ENCODE data around the gene TMEM204.

The TMEM204 gene

DNA sequence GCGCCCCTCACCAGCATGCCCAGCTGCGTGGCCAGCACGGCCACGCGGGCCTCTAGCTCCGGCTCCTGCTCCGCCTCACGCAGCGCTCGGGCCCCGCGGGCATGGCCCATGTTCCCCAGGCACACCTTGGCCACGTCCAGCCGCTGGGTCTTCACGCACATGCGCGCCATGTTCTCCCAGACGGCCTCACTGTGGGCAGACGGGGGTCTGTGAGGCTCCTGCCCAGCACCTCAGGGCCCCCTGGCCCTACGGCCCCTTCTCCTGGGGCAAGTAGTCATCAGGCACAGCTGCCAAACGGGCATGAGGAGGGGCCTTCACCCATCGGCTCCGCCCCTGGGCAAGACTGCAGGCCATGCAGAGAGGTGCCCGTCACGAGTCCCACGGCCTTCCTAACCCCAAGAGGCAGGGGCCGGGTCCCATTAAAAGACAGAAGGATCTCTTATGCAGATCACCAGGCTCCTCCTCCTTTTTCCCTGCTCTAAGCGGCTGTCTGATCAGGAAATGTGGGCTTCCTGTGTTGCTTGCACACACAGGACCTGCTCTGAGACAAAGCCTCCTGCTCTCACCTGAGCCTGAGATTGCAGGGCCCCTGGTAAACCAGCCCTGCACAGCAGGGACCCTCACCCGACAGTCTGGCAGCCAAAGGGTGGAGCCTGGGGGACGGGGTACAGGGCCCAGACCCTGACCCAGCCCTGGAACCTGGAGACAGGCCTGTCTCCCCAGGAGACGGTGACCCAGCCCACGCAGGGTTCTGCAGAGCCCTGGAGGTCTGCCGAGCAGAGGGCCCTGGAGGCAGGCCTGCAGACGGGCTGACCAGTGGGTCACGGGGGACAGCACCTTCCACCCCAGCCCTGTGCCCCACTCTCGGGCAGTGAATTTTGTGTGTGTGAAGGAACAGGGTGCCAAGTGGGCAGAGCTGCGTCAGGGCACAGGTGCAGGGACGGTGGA is 6.6 kb upstream of the TMEM204 start:
- Mint-ChIP-seq H3K9me3 (no peaks in the 10 kb centered on the region), H3K27ac (peak overlapping the region; percentile 35), H3K36me3 (no peaks in the 10 kb centered on the region), H3K4me1 (peaks cover 37% of the 10 kb centered on the region), H3K27me3 (no peaks in the 10 kb centered on the region), H3K4me3 (peak overlapping the region; percentile 44)

DNA sequence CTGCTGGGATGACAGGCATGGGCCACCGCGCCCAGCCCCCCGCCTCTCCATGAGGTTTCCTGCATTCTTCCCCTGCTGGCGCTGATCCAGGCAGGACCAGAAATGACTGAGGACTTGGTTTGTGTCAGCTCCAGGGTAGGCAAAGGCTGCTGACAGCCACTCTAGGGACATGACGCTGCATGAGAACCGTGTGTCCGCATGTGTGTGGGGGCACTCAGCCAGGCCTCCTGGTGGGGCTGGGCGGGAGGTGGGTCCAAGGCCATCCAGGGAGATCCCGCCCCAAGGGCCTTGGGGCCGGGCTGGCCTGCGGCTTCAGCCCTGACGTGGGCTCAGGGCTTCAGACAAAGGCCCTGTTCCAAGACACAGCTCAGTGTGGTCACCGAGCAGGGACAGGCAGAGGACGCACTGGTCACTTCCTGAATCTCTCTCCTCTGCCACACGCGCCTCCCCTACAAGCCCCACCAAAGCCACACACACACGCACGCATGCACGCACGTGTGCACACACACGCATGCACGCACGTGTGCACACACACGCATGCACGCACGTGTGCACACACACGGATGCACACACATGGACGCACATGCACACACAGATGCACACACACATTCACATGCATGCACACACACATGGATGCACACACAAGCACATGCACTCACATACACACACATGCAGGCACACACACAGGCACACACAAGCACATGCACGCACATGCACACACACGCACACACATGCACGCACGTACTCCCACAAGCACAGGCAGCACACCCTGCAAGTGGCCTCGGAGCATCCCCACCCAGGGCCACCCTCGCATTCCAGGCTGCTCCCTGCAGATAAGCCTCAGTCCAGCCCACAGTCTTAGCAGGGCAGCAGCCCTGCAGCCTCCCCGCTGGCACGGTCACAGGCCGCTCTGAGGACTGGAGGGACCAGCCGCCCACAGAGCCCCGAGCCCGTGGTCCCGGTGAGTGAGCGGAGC is 5.3 kb upstream of the TMEM204 start:
- Mint-ChIP-seq H3K36me3 (no peaks in the 10 kb centered on the region), H3K4me3 (peak overlapping the region; percentile 60), H3K27me3 (no peaks in the 10 kb centered on the region), H3K27ac (peak overlapping the region; percentile 87), H3K9me3 (no peaks in the 10 kb centered on the region), H3K4me1 (peaks cover 44% of the 10 kb centered on the region)

DNA sequence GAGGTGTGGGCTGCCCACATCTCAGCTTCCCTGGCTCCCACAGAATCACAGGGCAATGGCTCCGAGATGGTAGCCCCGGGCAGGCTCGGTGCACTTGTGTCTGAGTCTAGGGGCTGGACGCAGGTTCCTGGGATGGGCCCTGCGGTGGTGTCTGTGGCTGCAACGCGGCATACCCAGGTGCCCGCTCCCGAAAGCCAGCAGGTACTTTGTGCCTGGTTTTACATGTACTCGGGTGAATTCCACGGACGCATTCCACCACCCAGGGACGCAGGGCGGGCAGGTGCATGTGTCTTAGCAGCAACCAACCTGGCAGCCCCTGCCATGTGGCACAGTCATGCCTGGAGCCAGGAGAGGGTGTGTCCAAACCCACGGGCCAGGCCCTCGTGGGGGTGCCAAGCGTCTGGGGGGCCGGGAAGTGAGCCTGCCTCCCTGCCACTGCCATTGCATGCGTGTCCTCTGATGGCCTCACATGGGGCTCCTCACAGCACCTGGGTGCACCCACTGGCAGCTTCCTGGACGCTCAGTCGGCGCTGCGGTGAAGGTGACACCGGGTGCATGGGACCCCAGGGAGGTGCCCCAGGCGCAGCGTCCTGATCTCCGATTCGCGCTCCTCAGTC is 4.4 kb upstream of the TMEM204 start:
- peaks cover 44% of the 10 kb centered on the region for H3K4me1 Mint-ChIP-seq
- H3K36me3 Mint-ChIP-seq: no peaks in the 10 kb centered on the region
- no peaks in the 10 kb centered on the region for H3K27me3 Mint-ChIP-seq
- H3K9me3 Mint-ChIP-seq: no peaks in the 10 kb centered on the region
- no peak overlapping the region for H3K27ac Mint-ChIP-seq
- H3K4me3 Mint-ChIP-seq: no peak overlapping the region

DNA sequence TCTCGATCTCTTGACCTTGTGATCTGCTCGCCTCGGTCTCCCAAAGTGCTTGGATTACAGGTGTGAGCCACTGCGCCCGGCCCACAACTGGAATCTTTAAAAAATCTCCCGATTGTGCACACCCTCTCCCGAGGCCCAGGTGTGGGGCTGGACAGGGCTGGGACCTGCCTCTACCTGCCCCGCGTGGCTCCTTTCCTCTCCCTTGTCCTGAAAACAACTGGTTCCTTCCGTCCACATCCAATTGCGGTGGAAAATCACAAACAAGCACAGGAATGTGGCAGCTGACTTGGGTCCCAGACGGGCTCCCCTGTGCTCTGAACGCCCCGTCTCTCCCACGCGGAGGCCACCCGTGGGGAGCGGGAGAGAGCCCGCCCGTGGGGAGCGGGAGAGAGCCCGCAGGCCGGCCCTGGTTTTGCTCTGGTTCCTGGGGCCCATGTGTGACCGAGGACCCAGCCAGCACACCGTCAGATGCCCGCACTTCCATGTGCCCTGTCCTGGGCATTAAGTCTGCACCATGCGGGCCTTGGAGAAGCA is 3.0 kb upstream of the TMEM204 start:
- Mint-ChIP-seq H3K4me3 (no peak overlapping the region), H3K36me3 (peaks cover 2% of the 10 kb centered on the region), H3K4me1 (peaks cover 51% of the 10 kb centered on the region), H3K27me3 (no peaks in the 10 kb centered on the region), H3K27ac (peak overlapping the region; percentile 79), H3K9me3 (no peaks in the 10 kb centered on the region)

DNA sequence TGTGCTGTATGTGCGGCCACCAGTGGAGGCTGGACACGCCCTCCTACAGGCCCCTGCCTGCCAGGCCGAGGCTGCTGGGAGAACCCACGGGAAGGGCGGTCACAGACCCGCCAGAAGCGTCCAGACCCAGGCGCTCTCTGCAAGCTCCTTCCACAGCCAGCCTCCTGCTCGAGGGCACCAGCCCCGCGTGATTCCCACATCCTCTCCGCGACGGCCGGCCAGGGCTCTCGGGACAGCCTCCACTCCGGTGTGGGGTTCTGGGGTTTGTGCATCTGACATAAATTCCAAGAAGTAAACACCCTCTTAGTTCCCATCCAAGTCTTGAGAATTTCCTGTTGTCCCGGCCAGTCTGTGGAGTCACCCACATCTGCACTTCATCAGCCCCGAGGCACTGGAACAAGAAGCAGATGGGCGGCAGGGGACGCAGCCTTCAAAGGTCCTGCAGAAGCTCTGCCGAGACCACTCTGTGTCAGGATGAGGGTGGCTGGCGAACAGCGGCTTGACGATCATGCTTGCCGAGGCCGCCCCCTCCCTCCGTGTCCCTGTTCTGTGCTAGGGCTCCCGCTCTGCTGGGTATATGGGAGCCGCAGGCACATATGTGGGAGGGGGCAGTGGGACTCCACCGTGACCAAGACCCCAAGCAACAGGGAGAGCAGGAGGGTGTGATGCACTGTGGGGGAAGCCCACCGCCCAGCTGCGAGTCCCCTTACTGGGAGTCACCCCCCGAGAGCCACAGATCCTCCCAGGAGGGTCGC is 2.4 kb upstream of the TMEM204 start:
- Mint-ChIP-seq H3K27me3 (no peaks in the 10 kb centered on the region), H3K4me1 (peaks cover 48% of the 10 kb centered on the region)

DNA sequence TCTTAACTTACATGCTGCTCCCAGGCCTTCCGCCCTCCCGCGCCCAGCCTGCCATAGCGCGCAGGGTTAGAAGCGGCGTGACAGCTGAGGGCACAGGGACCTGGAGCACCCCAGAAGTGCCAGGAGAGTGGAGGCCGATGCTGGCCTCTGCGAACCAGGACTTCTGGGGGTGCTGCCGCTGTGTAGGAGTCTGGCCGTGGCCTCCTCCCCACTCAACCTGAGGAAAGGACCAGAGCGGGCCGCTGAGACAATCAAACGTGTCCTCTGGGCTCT is 1.9 kb upstream of the TMEM204 start:
- Mint-ChIP-seq H3K9me3 (no peaks in the 10 kb centered on the region), H3K4me3 (no peak overlapping the region), H3K36me3 (peaks cover 2% of the 10 kb centered on the region), H3K4me1 (peaks cover 53% of the 10 kb centered on the region), H3K27me3 (no peaks in the 10 kb centered on the region), H3K27ac (no peak overlapping the region)

More for the DNA sequence above, 2.4 kb upstream of the TMEM204 start:
- no peaks in the 10 kb centered on the region for H3K9me3 Mint-ChIP-seq
- no peak overlapping the region for H3K4me3 Mint-ChIP-seq
- no peak overlapping the region for H3K27ac Mint-ChIP-seq
- peaks cover 2% of the 10 kb centered on the region for H3K36me3 Mint-ChIP-seq

DNA sequence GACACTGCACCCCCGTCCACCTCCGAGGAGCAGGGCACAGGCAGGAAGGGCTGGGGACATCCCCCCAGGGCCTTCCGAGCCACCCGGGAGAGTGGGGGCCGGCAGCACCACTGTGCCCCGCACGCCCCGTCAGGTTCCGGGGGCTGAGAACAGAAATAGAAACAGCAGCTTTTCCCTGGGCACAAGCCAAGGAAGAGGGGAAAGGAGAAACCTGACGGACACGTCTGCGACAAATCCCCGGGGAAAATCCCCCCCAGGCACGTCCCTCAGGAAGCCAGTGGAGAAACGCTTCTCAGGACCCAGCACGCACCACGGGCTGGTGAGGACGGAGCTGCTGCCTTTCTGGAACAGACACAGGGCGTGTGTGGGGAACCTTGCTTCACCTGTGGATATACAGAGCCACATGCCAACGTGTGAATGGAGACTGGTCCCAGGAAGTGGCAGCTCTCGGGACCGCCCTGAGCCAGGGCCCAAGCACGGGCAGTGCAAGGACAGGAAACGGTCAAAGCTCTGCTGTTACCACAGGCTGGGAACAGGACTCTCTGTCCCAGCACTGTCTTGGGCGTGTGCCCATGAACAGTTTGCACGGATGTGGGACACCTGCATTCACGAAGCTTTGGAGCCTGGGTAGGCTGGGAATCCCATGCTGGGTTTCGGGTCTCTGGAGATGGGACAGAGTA is 1.2 kb upstream of the TMEM204 start:
- peaks cover 53% of the 10 kb centered on the region for H3K4me1 Mint-ChIP-seq
- no peak overlapping the region for H3K27ac Mint-ChIP-seq
- peaks cover 2% of the 10 kb centered on the region for H3K36me3 Mint-ChIP-seq
- peak overlapping the region; percentile 99 for H3K4me3 Mint-ChIP-seq
- no peaks in the 10 kb centered on the region for H3K9me3 Mint-ChIP-seq
- H3K27me3 Mint-ChIP-seq: no peaks in the 10 kb centered on the region

DNA sequence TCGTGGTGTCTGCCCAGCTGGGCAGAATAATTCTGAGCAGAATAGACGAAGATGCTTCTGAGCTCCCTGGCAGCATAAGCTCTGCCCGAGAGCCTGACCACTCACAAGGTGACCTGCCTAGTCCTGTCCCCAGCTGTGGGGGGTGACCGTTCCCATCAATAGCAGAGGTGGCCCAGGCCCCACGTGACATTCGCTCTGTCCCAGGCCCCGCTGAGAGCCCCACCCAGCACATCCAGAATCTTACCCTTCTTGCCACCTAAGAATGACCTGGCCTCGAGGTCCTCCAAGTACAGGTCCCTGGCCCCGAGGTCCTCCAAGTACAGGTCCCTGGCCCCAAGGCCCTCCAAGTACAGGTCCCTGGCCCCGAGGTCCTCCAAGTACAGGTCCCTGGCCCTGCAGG is 695 bp upstream of the TMEM204 start:
- H3K27me3 Mint-ChIP-seq: no peaks in the 10 kb centered on the region
- H3K9me3 Mint-ChIP-seq: no peaks in the 10 kb centered on the region
- peak overlapping the region; percentile 99 for H3K4me3 Mint-ChIP-seq
- H3K4me1 Mint-ChIP-seq: peaks cover 53% of the 10 kb centered on the region
- no peak overlapping the region for H3K27ac Mint-ChIP-seq
- H3K36me3 Mint-ChIP-seq: peaks cover 4% of the 10 kb centered on the region

DNA sequence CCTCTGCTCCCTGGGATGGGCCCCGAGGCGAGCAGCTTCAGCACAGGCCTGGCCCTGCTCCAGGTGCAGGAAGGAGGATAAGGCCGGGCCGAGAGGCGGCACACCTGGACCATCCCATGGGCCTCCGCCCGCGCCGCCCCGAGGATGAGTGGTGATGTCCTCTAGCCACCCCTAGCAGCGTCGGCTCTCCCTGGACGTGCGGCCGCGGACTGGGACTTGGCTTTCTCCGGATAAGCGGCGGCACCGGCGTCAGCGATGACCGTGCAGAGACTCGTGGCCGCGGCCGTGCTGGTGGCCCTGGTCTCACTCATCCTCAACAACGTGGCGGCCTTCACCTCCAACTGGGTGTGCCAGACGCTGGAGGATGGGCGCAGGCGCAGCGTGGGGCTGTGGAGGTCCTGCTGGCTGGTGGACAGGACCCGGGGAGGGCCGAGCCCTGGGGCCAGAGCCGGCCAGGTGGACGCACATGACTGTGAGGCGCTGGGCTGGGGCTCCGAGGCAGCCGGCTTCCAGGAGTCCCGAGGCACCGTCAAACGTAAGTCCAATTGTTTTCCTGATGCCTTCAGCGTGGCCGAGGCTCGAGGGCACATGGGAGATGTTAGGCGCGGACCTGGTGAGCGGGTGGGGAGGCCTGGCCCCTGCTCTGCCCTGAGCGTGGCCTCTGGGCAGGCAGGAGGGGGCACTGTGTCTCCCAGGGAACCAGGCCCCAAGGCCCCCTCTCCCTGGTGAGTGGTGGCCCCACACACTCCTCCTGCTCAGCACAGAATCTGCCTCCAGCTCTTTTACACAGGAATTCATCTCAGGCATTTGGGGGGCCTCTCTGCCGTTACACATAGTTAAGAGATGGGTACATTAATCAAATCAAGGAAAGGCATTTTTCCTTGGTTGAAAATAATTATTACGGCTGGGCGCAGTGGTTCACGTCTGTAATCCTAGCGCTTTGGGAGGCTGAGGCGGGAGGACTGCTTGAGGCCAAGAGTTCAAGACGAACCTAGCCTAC is 855 bp downstream of the TMEM204 start:
- Mint-ChIP-seq H3K27ac (peak overlapping the region; percentile 98), H3K27me3 (no peaks in the 10 kb centered on the region), H3K4me3 (peak overlapping the region; percentile 99), H3K36me3 (peaks cover 5% of the 10 kb centered on the region), H3K9me3 (no peaks in the 10 kb centered on the region), H3K4me1 (peaks cover 60% of the 10 kb centered on the region)

DNA sequence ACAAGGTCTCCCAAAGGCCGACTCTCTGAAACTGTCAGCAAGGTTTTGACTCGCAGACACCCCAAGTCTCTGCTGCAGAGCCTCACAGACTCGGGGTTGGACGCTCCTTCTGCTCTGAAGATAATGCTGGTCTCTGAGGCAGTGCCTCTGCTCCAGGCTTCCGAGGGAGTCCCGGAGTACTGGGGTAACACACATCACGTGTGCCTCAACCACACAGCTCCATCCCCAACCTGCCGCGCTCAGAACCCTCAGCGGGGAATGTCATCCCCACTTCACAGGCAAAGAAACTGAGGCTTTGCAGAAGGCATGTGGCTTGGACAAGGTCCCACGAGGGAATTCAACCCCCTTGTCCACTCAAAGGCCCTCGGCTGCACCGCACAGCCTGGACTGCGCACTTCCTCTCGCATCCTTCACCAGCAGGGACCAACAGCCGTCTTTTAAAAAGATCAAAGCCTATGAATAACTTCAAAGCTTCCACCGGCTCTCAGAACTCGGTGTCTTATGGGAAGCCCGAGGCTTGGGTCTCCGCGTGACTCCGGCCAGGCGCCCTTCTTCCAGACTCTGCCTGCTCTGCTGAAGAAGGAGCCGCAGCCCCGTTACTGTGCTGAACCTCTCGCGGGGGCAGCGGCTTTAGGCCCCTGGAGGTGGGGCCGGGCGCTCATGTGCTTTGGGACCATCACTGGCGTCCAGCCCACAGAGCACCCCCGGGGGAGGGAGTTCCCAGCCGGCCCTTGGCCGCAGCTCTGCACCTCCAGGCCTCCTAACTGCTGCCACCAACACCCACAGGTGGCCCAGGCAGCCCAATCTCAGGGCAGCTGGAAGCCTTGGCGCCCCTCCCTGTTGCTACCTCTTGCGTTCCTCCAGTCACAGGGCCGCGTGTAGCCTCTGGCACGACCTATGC is 2.2 kb downstream of the TMEM204 start:
- peak overlapping the region; percentile 98 for H3K27ac Mint-ChIP-seq
- peaks cover 57% of the 10 kb centered on the region for H3K4me1 Mint-ChIP-seq
- peaks cover 5% of the 10 kb centered on the region for H3K36me3 Mint-ChIP-seq
- H3K4me3 Mint-ChIP-seq: peak overlapping the region; percentile 99
- H3K9me3 Mint-ChIP-seq: no peaks in the 10 kb centered on the region
- no peaks in the 10 kb centered on the region for H3K27me3 Mint-ChIP-seq

DNA sequence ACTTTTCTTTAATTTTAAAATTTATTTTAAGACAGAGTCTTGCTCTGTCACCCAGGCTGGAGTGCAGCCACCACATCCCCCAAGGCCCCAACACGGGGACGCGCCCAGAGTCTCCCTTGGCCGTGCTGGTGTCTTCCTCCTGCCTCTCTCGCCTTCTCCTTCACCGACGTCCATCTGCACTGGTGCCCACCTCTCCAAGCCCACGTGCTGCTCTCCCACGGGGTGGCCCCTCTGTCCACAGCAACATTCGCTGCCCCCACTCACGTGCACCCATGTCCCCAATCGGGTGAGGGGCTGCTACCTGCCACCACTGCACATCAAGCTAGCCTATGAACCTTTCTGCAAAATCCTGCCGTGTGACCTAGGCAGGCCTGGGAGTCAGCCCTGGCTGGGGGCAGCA is 3.1 kb downstream of the TMEM204 start:
- Mint-ChIP-seq H3K27me3 (no peaks in the 10 kb centered on the region), H3K4me3 (peak overlapping the region; percentile 99), H3K4me1 (peaks cover 61% of the 10 kb centered on the region), H3K9me3 (no peaks in the 10 kb centered on the region), H3K27ac (peak overlapping the region; percentile 98), H3K36me3 (peaks cover 5% of the 10 kb centered on the region)

DNA sequence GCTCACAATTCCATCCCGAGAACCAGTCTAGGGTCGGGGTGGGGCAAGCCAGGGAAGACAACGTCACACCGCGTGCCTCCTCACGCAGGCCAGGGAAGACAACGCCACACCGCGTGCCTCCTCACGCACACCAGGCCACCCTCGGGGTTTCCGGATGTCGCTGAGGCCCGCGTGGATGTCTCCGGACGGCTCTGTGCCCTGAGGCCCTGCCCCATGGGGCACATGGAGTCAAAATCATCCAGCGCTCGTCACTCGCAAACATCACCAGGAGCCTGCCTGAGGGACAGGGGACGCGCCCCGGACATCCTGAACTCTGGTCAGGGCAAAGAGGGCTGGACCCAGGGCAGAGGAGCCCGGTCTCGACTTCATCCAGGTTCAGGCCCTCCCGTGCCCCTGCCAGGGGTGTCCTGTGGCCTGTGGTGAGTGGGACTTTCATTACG is 3.7 kb downstream of the TMEM204 start:
- peaks cover 65% of the 10 kb centered on the region for H3K4me1 Mint-ChIP-seq
- H3K4me3 Mint-ChIP-seq: peak overlapping the region; percentile 99
- no peaks in the 10 kb centered on the region for H3K9me3 Mint-ChIP-seq
- H3K27me3 Mint-ChIP-seq: no peaks in the 10 kb centered on the region
- H3K36me3 Mint-ChIP-seq: peaks cover 5% of the 10 kb centered on the region
- peak overlapping the region; percentile 98 for H3K27ac Mint-ChIP-seq
